Smooth muscle cell (in vitro differentiated cells): ENCODE results near the gene NCOA5. TPM values are rescaled to one million over a fixed set of nuclear protein-coding genes. Genes with fewer than 3 reads are reported as not detected.

Experiments used
- DNase-seq: peaks from one replicate; lab custom pipeline; 2025; ENCODE audit not compliant: unreplicated experiment; lab: John Stamatoyannopoulos, UW
- H2AFZ ChIP-seq: fragments of 200-600 bp; sonication (generic); 2 replicates; pipeline ENCODE4 v1.6.0; 2016; ENCODE audit warnings: antibody characterized with exemption, low read depth, mild to moderate bottlenecking
- H3F3A ChIP-seq: fragments of 200-600 bp; sonication (generic); 2 replicates; pipeline ENCODE4 v1.6.0; 2017; ENCODE audit warnings: antibody characterized with exemption, low read depth
- H3K27ac ChIP-seq: fragments of 200-600 bp; sonication (generic); 2 replicates; pipeline ENCODE4 v1.5.1; 2016; ENCODE audit warnings: low read depth, mild to moderate bottlenecking
- H3K27me3 ChIP-seq: fragments of 200-600 bp; sonication (generic); 2 replicates; pipeline ENCODE4 v1.6.1; 2016; ENCODE audit warnings: low read depth, mild to moderate bottlenecking
- H3K36me3 ChIP-seq: fragments of 200-600 bp; sonication (generic); 2 replicates; pipeline ENCODE4 v1.5.1; 2016; ENCODE audit warnings: low read depth
- H3K4me1 ChIP-seq: fragments of 200-600 bp; sonication (generic); 2 replicates; pipeline ENCODE4 v1.5.1; 2016; ENCODE audit warnings: low read depth
- H3K4me2 ChIP-seq: fragments of 200-600 bp; sonication (generic); 2 replicates; pipeline ENCODE4 v1.6.0; 2016; ENCODE audit warnings: mild to moderate bottlenecking
- H3K4me3 ChIP-seq: fragments of 200-600 bp; sonication (generic); 2 replicates; pipeline ENCODE4 v1.5.1; 2016; ENCODE audit warnings: mild to moderate bottlenecking
- H3K79me2 ChIP-seq: fragments of 200-600 bp; sonication (generic); 2 replicates; pipeline ENCODE4 v1.6.0; 2016; ENCODE audit warnings: low read depth, mild to moderate bottlenecking
- H3K9ac ChIP-seq: fragments of 200-600 bp; sonication (generic); 2 replicates; pipeline ENCODE4 v1.6.0; 2016; ENCODE audit warnings: low read depth
- H3K9me3 ChIP-seq: fragments of 200-600 bp; sonication (generic); replicated peaks from 2 replicates; pipeline ENCODE4 v1.5.1; 2016; ENCODE audit warnings: low read depth
- H4K20me1 ChIP-seq: fragments of 200-600 bp; sonication (generic); 2 replicates; pipeline ENCODE4 v1.6.0; 2016; ENCODE audit warnings: low read depth
- WGBS: methylation state at CpG from one replicate; pipeline ENCODE4 v1.1.7; 2016; ENCODE audit warnings: low lambda C conversion rate; 5-methylcytosine and 5-hydroxymethylcytosine counted together
- polyA plus RNA-seq: library from polyadenylated mRNA; unstranded; fragments of >200 nt; fragmentation: Nextera tagmentation; extraction: Ambion mirVana; gene quantifications from 2 replicates; pipeline ENCODE4 v1.2.1, GENCODE V29; 2016
- total RNA-seq: library from RNA; depleted of rRNA; stranded (reverse); fragments of >200 nt; gene quantifications from 2 replicates; pipeline ENCODE4 v1.2.3, GENCODE V29; 2014
- TF ChIP-seq, protein P1 (sequence below): fragments of 200-600 bp; sonication (generic); IDR thresholded peaks from 2 replicates; pipeline ENCODE4 v1.5.1; 2017; ENCODE audit warnings: borderline replicate concordance, mild to moderate bottlenecking, antibody characterized with exemption; ENCODE audit not compliant: insufficient read depth, poor library complexity, severe bottlenecking

NCOA5 gene
- total and polyA plus RNA-seq, 2 experiments from 2014 or later: 8.3 to 11.4 TPM

- H3K9ac ChIP-seq: no peak overlapping the region
- no peaks in the 10 kb centered on the region for H3K4me1 ChIP-seq
- H4K20me1 ChIP-seq: peaks cover under 1% of the 10 kb centered on the region
- H3F3A ChIP-seq: no peaks in the 10 kb centered on the region
- no peaks in the 10 kb centered on the region for H3K9me3 ChIP-seq
- no peaks in the 10 kb centered on the region for H3K36me3 ChIP-seq
- H2AFZ ChIP-seq: no peak overlapping the region
- H3K79me2 ChIP-seq: no peaks in the 10 kb centered on the region
- TF ChIP-seq, protein P1, sequence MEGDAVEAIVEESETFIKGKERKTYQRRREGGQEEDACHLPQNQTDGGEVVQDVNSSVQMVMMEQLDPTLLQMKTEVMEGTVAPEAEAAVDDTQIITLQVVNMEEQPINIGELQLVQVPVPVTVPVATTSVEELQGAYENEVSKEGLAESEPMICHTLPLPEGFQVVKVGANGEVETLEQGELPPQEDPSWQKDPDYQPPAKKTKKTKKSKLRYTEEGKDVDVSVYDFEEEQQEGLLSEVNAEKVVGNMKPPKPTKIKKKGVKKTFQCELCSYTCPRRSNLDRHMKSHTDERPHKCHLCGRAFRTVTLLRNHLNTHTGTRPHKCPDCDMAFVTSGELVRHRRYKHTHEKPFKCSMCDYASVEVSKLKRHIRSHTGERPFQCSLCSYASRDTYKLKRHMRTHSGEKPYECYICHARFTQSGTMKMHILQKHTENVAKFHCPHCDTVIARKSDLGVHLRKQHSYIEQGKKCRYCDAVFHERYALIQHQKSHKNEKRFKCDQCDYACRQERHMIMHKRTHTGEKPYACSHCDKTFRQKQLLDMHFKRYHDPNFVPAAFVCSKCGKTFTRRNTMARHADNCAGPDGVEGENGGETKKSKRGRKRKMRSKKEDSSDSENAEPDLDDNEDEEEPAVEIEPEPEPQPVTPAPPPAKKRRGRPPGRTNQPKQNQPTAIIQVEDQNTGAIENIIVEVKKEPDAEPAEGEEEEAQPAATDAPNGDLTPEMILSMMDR: no peak
- no peak for DNase-seq
- 78% methylated on average over 19 of the region's 19 CpGs for WGBS
- H3K27me3 ChIP-seq: peaks cover 14% of the 10 kb centered on the region
- H3K4me2 ChIP-seq: no peak overlapping the region
- no peak overlapping the region for H3K27ac ChIP-seq
- H3K4me3 ChIP-seq: no peak overlapping the region
Measured at GRCh38 chr20:46051556-46052308, 38.0 kb downstream of the NCOA5 start.

DNA sequence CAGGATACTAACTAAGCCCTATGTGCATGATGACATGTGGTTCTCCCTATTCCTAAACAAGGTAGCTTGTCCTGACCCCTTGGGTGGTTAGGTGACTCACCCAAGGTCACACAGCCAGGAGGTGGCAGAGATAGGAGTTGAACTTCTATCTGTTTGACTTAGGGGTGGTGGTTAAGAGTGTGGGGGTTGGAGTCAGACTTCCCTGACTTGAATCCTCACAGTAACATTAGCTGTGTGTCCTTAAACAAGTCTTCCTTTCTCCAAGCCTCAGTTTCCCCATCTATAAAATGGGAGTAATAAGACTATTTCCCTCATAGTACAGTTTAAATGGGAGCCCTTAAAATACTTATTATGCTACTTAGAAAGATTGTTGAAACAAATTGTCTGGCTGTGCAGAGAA lies 38.9 kb downstream of the NCOA5 start:
- Histone ChIP-seq H2AFZ (no peak overlapping the region), H3K27me3 (peaks cover 14% of the 10 kb centered on the region)
- TF ChIP-seq, protein P1: no peak

DNA sequence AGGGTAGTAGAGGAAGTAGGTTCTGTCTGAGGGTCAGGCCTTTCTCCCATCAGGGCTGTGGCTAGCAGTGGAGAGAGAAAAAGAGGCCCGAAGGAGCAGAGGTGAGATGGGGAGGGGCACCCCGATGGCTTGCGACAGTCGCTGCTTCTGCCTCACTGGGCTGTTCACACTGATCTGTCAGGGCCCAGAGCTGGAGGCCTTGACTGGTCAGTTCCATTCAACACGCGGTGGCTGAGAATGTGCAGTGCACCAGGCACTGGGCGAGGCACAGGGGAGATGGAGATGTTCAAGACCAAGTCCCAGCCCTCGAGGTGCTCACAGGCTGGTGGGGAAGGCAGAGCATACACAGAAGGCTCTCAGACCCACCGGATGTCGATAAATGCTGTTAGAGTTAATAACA lies 39.3 kb downstream of the NCOA5 start:
- DNase-seq: no peak
- H3K9ac ChIP-seq: no peak overlapping the region
- peaks cover 14% of the 10 kb centered on the region for H3K27me3 ChIP-seq
- H3K79me2 ChIP-seq: no peaks in the 10 kb centered on the region
- no peaks in the 10 kb centered on the region for H3K9me3 ChIP-seq
- no peak overlapping the region for H3K4me3 ChIP-seq
- H3K27ac ChIP-seq: no peak overlapping the region
- no peaks in the 10 kb centered on the region for H4K20me1 ChIP-seq
- TF ChIP-seq, protein P1: no peak
- H3K36me3 ChIP-seq: no peaks in the 10 kb centered on the region
- no peaks in the 10 kb centered on the region for H3K4me1 ChIP-seq
- 71% methylated on average over 10 of the region's 10 CpGs for WGBS
- no peak overlapping the region for H3K4me2 ChIP-seq
- H2AFZ ChIP-seq: no peak overlapping the region
- H3F3A ChIP-seq: no peaks in the 10 kb centered on the region

More for the DNA sequence above, 38.9 kb downstream of the NCOA5 start:
- H3K27ac ChIP-seq: no peak overlapping the region
- H3K9ac ChIP-seq: no peak overlapping the region
- H3K4me2 ChIP-seq: no peak overlapping the region
- H3F3A ChIP-seq: no peaks in the 10 kb centered on the region
- no peak overlapping the region for H3K4me3 ChIP-seq
- H3K9me3 ChIP-seq: no peaks in the 10 kb centered on the region
- H4K20me1 ChIP-seq: no peaks in the 10 kb centered on the region
- no peaks in the 10 kb centered on the region for H3K36me3 ChIP-seq
- no peaks in the 10 kb centered on the region for H3K4me1 ChIP-seq
- DNase-seq: no peak
- H3K79me2 ChIP-seq: no peaks in the 10 kb centered on the region

DNA sequence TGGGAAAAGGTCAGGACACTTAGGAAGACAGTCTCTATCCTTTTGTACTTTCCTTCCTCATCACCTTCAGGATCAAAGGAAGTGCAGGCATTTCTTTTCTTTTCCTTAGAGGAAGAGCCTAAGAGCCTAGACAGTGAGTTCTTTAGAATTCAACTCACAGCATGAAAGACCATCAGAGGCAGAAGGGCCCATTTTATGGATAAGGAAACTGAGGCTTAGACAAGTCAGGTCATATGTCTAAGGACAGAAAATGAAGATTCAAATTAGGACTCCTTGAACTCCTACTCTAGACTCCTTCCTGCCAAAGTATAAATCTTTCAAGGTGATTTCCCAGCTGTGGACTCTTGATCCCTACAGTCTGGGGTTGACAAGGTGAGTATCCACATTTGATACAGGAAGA lies 39.9 kb downstream of the NCOA5 start:
- TF ChIP-seq, protein P1: no peak
- H3K4me2 ChIP-seq: no peak overlapping the region
- no peak overlapping the region for H3K27ac ChIP-seq
- H3K4me3 ChIP-seq: no peak overlapping the region
- no peak overlapping the region for H2AFZ ChIP-seq
- no peaks in the 10 kb centered on the region for H3K9me3 ChIP-seq
- H3K4me1 ChIP-seq: no peaks in the 10 kb centered on the region
- H3K9ac ChIP-seq: no peak overlapping the region
- no peaks in the 10 kb centered on the region for H3K79me2 ChIP-seq
- H3F3A ChIP-seq: no peaks in the 10 kb centered on the region
- H4K20me1 ChIP-seq: no peaks in the 10 kb centered on the region
- H3K27me3 ChIP-seq: peaks cover 14% of the 10 kb centered on the region
- no peaks in the 10 kb centered on the region for H3K36me3 ChIP-seq
- DNase-seq: no peak
